ENCODE measurements around the gene RGMA.

Gene RGMA

GRCh38 chr15:93026380-93026817 lies 62.6 kb downstream of the RGMA start:
- no peak overlapping the region for H3K4me3 ChIP-seq (ENCODE audit: low read depth, low read length)
- no peak for TF ChIP-seq CTCF (IDR thresholded peaks at IDR 0.05; ENCODE audit: low read depth, low read length)

- H3K4me3 ChIP-seq (ENCODE audit: low read depth, low read length): no peak overlapping the region
- no peak for TF ChIP-seq CTCF (IDR thresholded peaks at IDR 0.05; ENCODE audit: low read depth, low read length)
Measured at GRCh38 chr15:93025625-93025982, 63.4 kb downstream of the RGMA start.

GRCh38 chr15:93024716-93025624 lies 64.0 kb downstream of the RGMA start:
- TF ChIP-seq CTCF (IDR thresholded peaks at IDR 0.05; ENCODE audit: low read depth, low read length): no peak
- no peak overlapping the region for H3K4me3 ChIP-seq (ENCODE audit: low read depth, low read length)

GRCh38 chr15:93024293-93024692 lies 64.7 kb downstream of the RGMA start:
- no peak overlapping the region for H3K4me3 ChIP-seq (ENCODE audit: low read depth, low read length)
- no peak for TF ChIP-seq CTCF (IDR thresholded peaks at IDR 0.05; ENCODE audit: low read depth, low read length)

GRCh38 chr15:93020976-93021772 lies 67.8 kb downstream of the RGMA start:
- no peak for TF ChIP-seq CTCF (IDR thresholded peaks at IDR 0.05; ENCODE audit: low read depth, low read length)

GRCh38 chr15:93019971-93020370 lies 69.0 kb downstream of the RGMA start:
- no peak for TF ChIP-seq CTCF (IDR thresholded peaks at IDR 0.05; ENCODE audit: low read depth, low read length)
- no peak overlapping the region for H3K4me3 ChIP-seq (ENCODE audit: low read depth, low read length)

More at GRCh38 chr15:93020976-93021772, 67.8 kb downstream of the RGMA start:
- no peak overlapping the region for H3K4me3 ChIP-seq (ENCODE audit: low read depth, low read length)

- TF ChIP-seq CTCF (IDR thresholded peaks at IDR 0.05; ENCODE audit: low read depth, low read length): no peak
- H3K4me3 ChIP-seq (ENCODE audit: low read depth, low read length): no peak overlapping the region
Measured at GRCh38 chr15:93019090-93019489, 69.9 kb downstream of the RGMA start.

Measured in WI38 (cell line).